ENCODE measurements around the gene NCBP2. TPM values are rescaled to one million over a fixed set of nuclear protein-coding genes. Genes with fewer than 3 reads are reported as not detected.

Gene NCBP2
- total RNA-seq, 4 donors from 2014 or later = 33.3 to 63.3 (median 39.9) TPM

- no peak for DNase-seq (ENCODE audit: low spot score)
Observed at GRCh38 chr3:196938576-196938975, 3.8 kb downstream of the NCBP2 start.

DNA sequence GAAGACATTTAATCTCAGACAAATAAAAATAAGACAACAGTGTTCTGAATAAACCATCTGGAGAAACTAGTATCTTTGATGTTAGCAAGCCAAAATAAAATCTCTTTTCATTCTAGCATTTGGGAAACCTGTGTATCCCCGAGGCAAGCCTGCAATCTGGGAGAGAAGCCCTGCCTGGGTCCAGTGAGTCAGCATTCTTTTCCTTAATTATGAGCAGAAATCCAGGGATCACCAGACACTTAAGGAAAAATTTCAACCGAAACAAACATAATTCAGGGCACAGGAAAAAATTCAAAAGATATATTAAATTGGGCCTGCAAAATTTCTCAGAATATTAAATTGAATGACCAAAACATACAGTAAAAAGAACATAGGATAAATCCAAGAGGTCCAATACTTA lies 4.2 kb downstream of the NCBP2 start:
- DNase-seq (ENCODE audit: low spot score) = no peak
- no peak for ATAC-seq (ENCODE audit: low FRiP score)
- no peak for TF ChIP-seq CTCF (IDR thresholded peaks at IDR 0.05)

More at GRCh38 chr3:196938576-196938975, 3.8 kb downstream of the NCBP2 start:
- TF ChIP-seq CTCF (IDR thresholded peaks at IDR 0.05) = no peak
- ATAC-seq (ENCODE audit: low FRiP score) = no peak

- DNase-seq (ENCODE audit: low spot score) = no peak
- ATAC-seq (ENCODE audit: low FRiP score) = no peak
- no peak for TF ChIP-seq CTCF (IDR thresholded peaks at IDR 0.05)
Observed at GRCh38 chr3:196936288-196936687, 6.0 kb downstream of the NCBP2 start.

GRCh38 chr3:196932600-196932999 lies 9.7 kb downstream of the NCBP2 start:
- ATAC-seq (ENCODE audit: low FRiP score) (no peak), DNase-seq (ENCODE audit: low spot score) (no peak)
- no peak for TF ChIP-seq CTCF (IDR thresholded peaks at IDR 0.05)

DNA sequence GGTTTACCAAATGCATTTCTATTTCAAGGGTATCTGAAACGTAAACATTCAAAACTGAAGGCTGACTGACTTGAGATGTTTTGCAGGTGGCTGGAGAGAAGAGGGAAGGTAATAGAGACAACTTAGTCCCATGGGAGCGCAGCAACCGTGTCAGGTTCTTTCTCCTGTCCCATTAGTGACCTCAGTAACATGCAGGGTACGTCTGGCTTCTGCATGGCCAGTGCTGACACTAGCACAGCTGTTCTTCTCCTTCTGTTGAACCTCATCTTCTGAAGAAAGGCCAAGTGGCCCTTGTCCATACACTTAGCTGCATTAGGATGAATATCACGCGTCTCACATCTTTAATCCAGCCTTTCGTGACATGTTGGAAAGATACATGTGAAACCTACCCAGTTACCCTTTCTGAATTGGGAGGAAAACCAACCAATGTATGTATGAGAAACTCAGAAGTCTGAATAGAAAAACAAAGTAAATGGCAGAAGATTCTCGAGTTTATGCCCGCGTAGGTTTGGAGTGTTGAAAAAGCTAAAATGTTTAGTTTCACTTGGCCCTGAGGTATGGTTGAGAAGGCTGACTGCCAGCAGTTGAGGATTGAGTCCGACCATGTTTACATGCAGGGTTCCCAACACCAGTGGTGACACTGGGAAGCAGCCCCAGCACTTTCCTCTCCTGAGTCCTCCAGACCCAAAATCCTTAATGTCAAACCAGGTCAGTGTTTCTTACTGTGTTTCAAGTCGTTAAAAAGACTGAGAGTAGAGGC lies 10.3 kb downstream of the NCBP2 start:
- DNase-seq (ENCODE audit: low spot score) (no peak), ATAC-seq (ENCODE audit: low FRiP score) (no peak)
- no peak for TF ChIP-seq CTCF (IDR thresholded peaks at IDR 0.05)

- DNase-seq (ENCODE audit: low spot score) (no peak), ATAC-seq (ENCODE audit: low FRiP score) (no peak)
- no peak for TF ChIP-seq CTCF (IDR thresholded peaks at IDR 0.05)
Observed at GRCh38 chr3:196931157-196931556, 11.2 kb downstream of the NCBP2 start.
